ENCODE measurements around the gene IGHMBP2. TPM values are rescaled to one million over a fixed set of nuclear protein-coding genes. Genes with fewer than 3 reads are reported as not detected.
A peak's percentile ranks its signal among the peaks of the same experiment; 100 is the strongest.

IGHMBP2 gene
- total and polyA plus RNA-seq, 9 of the 15 experiments (the other 6 are each of a cell fraction or from before 2014, with no cell fraction given), result 1.6 to 24.8 (median 14.5) TPM

DNA sequence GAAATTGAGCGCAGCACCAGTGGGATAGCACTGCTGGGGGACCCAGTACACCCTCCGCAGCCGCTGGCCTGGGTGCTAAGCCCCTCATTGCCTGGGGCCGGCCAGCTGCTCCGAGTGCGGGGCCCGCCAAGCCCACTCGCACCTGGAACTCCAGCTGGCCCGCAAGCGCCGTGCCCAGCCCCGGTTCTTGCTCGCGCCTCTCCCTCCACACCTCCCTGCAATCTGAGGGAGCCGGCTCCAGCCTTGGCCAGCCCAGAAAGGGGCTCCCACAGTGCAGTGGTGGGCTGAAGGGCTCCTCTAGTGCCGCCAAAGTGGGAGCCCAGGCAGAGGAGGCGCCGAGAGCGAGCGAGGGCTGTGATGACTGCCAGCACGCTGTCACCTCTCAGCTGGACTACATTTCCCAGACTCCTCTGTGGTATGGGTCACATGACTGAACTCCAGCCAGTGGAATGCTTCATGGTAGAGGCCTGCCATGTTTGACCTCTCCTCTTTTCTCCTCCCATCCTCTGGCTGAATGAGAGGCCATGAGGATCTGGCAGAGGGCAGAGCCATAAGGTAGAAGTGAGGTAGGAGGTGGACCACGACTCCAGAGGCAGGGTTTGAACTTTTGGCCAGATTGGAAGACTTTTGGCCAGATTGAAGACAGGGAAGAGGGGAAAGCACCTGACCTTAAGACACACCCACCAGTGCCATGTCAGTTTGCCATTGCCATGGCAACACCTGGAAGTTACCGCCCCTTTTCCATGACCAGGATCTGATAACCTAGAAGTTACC, 70.9 kb downstream of the IGHMBP2 start (continued):
- TF ChIP-seq, protein P1, sequence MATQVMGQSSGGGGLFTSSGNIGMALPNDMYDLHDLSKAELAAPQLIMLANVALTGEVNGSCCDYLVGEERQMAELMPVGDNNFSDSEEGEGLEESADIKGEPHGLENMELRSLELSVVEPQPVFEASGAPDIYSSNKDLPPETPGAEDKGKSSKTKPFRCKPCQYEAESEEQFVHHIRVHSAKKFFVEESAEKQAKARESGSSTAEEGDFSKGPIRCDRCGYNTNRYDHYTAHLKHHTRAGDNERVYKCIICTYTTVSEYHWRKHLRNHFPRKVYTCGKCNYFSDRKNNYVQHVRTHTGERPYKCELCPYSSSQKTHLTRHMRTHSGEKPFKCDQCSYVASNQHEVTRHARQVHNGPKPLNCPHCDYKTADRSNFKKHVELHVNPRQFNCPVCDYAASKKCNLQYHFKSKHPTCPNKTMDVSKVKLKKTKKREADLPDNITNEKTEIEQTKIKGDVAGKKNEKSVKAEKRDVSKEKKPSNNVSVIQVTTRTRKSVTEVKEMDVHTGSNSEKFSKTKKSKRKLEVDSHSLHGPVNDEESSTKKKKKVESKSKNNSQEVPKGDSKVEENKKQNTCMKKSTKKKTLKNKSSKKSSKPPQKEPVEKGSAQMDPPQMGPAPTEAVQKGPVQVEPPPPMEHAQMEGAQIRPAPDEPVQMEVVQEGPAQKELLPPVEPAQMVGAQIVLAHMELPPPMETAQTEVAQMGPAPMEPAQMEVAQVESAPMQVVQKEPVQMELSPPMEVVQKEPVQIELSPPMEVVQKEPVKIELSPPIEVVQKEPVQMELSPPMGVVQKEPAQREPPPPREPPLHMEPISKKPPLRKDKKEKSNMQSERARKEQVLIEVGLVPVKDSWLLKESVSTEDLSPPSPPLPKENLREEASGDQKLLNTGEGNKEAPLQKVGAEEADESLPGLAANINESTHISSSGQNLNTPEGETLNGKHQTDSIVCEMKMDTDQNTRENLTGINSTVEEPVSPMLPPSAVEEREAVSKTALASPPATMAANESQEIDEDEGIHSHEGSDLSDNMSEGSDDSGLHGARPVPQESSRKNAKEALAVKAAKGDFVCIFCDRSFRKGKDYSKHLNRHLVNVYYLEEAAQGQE (IDR thresholded peaks at IDR 0.05; ENCODE audit: borderline replicate concordance), result peak; percentile 50
- TF ChIP-seq, protein P1 (CRISPR knock-in tag; IDR thresholded peaks at IDR 0.05; ENCODE audit: low read depth), result no peak
- TF ChIP-seq, protein P2, sequence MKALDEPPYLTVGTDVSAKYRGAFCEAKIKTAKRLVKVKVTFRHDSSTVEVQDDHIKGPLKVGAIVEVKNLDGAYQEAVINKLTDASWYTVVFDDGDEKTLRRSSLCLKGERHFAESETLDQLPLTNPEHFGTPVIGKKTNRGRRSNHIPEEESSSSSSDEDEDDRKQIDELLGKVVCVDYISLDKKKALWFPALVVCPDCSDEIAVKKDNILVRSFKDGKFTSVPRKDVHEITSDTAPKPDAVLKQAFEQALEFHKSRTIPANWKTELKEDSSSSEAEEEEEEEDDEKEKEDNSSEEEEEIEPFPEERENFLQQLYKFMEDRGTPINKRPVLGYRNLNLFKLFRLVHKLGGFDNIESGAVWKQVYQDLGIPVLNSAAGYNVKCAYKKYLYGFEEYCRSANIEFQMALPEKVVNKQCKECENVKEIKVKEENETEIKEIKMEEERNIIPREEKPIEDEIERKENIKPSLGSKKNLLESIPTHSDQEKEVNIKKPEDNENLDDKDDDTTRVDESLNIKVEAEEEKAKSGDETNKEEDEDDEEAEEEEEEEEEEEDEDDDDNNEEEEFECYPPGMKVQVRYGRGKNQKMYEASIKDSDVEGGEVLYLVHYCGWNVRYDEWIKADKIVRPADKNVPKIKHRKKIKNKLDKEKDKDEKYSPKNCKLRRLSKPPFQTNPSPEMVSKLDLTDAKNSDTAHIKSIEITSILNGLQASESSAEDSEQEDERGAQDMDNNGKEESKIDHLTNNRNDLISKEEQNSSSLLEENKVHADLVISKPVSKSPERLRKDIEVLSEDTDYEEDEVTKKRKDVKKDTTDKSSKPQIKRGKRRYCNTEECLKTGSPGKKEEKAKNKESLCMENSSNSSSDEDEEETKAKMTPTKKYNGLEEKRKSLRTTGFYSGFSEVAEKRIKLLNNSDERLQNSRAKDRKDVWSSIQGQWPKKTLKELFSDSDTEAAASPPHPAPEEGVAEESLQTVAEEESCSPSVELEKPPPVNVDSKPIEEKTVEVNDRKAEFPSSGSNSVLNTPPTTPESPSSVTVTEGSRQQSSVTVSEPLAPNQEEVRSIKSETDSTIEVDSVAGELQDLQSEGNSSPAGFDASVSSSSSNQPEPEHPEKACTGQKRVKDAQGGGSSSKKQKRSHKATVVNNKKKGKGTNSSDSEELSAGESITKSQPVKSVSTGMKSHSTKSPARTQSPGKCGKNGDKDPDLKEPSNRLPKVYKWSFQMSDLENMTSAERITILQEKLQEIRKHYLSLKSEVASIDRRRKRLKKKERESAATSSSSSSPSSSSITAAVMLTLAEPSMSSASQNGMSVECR (CRISPR knock-in tag; IDR thresholded peaks at IDR 0.05), result no peak
- TF ChIP-seq, protein P3, sequence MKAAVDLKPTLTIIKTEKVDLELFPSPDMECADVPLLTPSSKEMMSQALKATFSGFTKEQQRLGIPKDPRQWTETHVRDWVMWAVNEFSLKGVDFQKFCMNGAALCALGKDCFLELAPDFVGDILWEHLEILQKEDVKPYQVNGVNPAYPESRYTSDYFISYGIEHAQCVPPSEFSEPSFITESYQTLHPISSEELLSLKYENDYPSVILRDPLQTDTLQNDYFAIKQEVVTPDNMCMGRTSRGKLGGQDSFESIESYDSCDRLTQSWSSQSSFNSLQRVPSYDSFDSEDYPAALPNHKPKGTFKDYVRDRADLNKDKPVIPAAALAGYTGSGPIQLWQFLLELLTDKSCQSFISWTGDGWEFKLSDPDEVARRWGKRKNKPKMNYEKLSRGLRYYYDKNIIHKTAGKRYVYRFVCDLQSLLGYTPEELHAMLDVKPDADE (conservative IDR thresholded peaks at IDR 0.05; ENCODE audit: control insufficient read depth, low read depth, low read length), result peak; percentile 83; the same call in 1 of the 2 replicates
- TF ChIP-seq SIX5 (IDR thresholded peaks at IDR 0.05; ENCODE audit: borderline replicate concordance in 1 of 2, insufficient read depth in 1 of 2, low read depth in 1 of 2, low read length in 2 of 2) (peak; percentile 71 to 74), LEF1 (IDR thresholded peaks at IDR 0.05) (no peak), ERF (CRISPR knock-in tag; IDR thresholded peaks at IDR 0.05) (no peak), L3MBTL2 (IDR thresholded peaks at IDR 0.05) (peak; percentile 42)
- TF ChIP-seq, protein P4, sequence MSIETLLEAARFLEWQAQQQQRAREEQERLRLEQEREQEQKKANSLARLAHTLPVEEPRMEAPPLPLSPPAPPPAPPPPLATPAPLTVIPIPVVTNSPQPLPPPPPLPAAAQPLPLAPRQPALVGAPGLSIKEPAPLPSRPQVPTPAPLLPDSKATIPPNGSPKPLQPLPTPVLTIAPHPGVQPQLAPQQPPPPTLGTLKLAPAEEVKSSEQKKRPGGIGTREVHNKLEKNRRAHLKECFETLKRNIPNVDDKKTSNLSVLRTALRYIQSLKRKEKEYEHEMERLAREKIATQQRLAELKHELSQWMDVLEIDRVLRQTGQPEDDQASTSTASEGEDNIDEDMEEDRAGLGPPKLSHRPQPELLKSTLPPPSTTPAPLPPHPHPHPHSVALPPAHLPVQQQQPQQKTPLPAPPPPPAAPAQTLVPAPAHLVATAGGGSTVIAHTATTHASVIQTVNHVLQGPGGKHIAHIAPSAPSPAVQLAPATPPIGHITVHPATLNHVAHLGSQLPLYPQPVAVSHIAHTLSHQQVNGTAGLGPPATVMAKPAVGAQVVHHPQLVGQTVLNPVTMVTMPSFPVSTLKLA (conservative IDR thresholded peaks at IDR 0.05), result 0 out of 4 replicates have a peak, but pooled peaks of 1 of the 2 experiments have one; percentile 15
